Measurements from ENCODE around the gene CFAP77. TPM values are rescaled to one million over a fixed set of nuclear protein-coding genes. Genes with fewer than 3 reads are reported as not detected.

Gene CFAP77
- total and polyA plus RNA-seq, 9 of the 15 experiments (the other 6 are each of a cell fraction or from before 2014, with no cell fraction given), result not detected

DNA sequence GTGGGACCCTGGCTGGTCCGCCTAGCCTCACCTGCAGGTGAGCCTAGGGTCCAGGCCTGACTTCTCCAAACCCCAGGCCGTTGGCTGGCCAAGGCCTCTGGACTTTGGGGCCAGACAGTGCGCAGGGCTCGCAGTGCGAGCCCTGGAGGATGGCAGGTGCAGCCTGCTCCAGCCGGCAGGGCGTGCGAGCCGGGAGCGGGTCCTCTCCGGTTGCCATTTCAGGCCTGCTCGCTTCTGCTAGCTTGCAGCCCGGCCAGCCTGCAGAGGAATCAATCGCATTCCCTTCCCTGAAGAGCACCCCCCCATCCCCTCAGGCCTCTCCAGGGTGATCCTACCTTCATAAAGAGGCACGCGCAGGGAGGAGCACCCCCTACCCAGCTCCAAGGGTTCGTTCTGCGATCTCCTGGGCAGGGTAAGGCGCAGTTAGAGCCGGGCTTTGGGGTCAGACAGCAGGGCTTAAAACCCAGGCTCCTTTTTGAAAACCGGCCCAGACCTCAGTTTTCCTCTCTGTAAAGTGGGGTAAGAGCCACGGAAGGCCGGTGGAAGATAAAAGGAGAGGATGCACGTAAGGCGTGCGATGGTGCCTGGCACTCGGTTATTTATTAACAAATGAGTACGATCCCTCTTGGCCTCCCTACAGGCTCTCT lies 178.6 kb downstream of the CFAP77 start:
- H3K4me1 ChIP-seq (replicated peaks in 1 of 2; ENCODE audit: control insufficient read depth in 2 of 2, insufficient read depth in 2 of 2, low read length in 2 of 2), result peaks cover 0 to 5% of the 10 kb centered on the region in 2 experiments; a peak in 2 of 5 replicates
- intact Hi-C loops (cut with micrococcal nuclease), result no loop called here
- POLR2A ChIA-PET, result no interaction called here

DNA sequence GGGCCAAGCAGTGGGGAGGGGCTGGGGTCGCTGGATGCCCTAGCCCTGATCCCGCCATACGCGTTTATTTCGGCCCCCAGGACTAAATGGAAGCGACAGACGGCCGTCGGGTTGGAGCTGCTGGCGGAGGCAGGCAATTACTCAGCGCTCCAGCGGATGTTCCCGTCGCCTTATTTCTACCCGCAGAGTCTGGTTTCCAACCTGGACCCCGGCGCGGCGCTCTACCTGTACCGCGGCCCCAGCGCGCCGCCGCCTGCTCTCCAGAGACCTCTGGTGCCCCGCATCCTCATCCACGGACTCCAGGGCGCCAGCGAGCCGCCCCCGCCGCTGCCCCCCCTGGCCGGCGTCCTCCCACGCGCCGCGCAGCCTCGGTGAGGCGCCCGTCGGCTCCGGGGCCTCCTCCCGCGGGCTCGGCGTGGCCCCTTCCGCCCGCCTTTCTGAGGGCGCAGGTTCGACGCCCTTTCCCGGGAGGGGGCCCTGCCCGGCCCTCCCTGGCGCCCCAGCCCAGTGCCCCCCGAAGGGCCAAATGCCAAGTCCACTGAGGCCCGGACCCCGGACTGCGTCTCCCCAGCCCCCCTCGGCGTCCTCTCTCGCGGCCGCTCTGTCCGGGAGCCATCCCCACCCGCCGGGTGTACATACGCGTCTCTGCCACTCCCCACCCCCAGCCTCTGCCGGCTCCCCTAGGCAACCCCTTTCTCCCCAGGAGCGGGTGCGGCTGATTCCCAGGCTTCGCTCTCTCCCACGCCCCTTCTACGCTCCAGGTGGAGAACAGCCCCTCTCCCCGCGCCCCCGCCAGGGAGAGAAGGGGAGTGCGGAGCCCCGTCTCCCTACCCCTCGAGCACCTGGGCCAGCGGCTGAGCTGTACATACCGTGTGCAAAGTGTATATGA lies 179.4 kb downstream of the CFAP77 start:
- FAIRE-seq, result no peak
- Histone ChIP-seq H3K79me2 (ENCODE audit: control insufficient read depth, insufficient read depth, low read length) (no peaks in the 10 kb centered on the region), H4K20me1 (replicated peaks; ENCODE audit: control insufficient read depth, insufficient read depth, low read length) (0 out of 2 replicates have a peak, but pooled peaks cover 3% of the 10 kb centered on the region), H3K9me1 (ENCODE audit: control insufficient read depth, insufficient read depth, low read length) (no peaks in the 10 kb centered on the region), H3K27ac (ENCODE audit: extremely low read depth, low read depth, low read length) (no peak overlapping the region), H3K27me3 (ENCODE audit: control insufficient read depth in 2 of 2, insufficient read depth in 2 of 2, low read length in 2 of 2) (peaks cover 14 to 31% of the 10 kb centered on the region in 2 experiments; a peak in 4 of 5 replicates), H3K9me3 (replicated peaks; ENCODE audit: control insufficient read depth, insufficient read depth, low read depth, low read length) (no peaks in the 10 kb centered on the region), H3K36me3 (ENCODE audit: control insufficient read depth, insufficient read depth, low read length) (peaks cover 7% of the 10 kb centered on the region; the same call in 1 of the 3 replicates), H3K4me3 (no peak overlapping the region), H3K4me1 (replicated peaks in 1 of 2; ENCODE audit: control insufficient read depth in 2 of 2, insufficient read depth in 2 of 2, low read length in 2 of 2) (peaks cover 0 to 5% of the 10 kb centered on the region in 2 experiments; a peak in 2 of 5 replicates), H2AFZ (ENCODE audit: low read depth, low read length) (no peak overlapping the region), H3K4me2 (ENCODE audit: insufficient read depth, low read length) (no peak overlapping the region), H3K9ac (ENCODE audit: insufficient read depth in 1 of 2, low read depth in 2 of 2, low read length in 2 of 2) (no peak overlapping the region)
- 87% methylated on average over 22 of the region's 83 CpGs for WGBS (ENCODE audit: insufficient coverage, low coverage, missing lambda C conversion rate)
- POLR2A ChIA-PET, result no interaction called here
- TF ChIP-seq, protein P1, sequence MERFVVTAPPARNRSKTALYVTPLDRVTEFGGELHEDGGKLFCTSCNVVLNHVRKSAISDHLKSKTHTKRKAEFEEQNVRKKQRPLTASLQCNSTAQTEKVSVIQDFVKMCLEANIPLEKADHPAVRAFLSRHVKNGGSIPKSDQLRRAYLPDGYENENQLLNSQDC (CRISPR knock-in tag; IDR thresholded peaks at IDR 0.05), result no peak
- TF ChIP-seq, protein P2, sequence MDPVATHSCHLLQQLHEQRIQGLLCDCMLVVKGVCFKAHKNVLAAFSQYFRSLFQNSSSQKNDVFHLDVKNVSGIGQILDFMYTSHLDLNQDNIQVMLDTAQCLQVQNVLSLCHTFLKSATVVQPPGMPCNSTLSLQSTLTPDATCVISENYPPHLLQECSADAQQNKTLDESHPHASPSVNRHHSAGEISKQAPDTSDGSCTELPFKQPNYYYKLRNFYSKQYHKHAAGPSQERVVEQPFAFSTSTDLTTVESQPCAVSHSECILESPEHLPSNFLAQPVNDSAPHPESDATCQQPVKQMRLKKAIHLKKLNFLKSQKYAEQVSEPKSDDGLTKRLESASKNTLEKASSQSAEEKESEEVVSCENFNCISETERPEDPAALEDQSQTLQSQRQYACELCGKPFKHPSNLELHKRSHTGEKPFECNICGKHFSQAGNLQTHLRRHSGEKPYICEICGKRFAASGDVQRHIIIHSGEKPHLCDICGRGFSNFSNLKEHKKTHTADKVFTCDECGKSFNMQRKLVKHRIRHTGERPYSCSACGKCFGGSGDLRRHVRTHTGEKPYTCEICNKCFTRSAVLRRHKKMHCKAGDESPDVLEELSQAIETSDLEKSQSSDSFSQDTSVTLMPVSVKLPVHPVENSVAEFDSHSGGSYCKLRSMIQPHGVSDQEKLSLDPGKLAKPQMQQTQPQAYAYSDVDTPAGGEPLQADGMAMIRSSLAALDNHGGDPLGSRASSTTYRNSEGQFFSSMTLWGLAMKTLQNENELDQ (CRISPR knock-in tag; IDR thresholded peaks at IDR 0.05; ENCODE audit: borderline replicate concordance), result no peak
- TF ChIP-seq, protein P3, sequence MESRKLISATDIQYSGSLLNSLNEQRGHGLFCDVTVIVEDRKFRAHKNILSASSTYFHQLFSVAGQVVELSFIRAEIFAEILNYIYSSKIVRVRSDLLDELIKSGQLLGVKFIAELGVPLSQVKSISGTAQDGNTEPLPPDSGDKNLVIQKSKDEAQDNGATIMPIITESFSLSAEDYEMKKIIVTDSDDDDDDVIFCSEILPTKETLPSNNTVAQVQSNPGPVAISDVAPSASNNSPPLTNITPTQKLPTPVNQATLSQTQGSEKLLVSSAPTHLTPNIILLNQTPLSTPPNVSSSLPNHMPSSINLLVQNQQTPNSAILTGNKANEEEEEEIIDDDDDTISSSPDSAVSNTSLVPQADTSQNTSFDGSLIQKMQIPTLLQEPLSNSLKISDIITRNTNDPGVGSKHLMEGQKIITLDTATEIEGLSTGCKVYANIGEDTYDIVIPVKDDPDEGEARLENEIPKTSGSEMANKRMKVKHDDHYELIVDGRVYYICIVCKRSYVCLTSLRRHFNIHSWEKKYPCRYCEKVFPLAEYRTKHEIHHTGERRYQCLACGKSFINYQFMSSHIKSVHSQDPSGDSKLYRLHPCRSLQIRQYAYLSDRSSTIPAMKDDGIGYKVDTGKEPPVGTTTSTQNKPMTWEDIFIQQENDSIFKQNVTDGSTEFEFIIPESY (CRISPR knock-in tag; IDR thresholded peaks at IDR 0.05), result peak; percentile 65; the same call in 1 of the 2 replicates
- in situ Hi-C loops (cut with MboI), result no loop called here
- BruUV-seq (replicated peaks), result no TSS peak
- CTCF ChIA-PET (ENCODE audit: low intra/inter-chr PET ratio), result no interaction called here
- intact Hi-C loops (cut with micrococcal nuclease), result no loop called here
- no peak for DNase-seq (ENCODE audit: extremely low read depth in 1 of 4, low spot score in 3 of 4)
- ATAC-seq, result no peak

More for the DNA sequence above, 178.6 kb downstream of the CFAP77 start:
- BruUV-seq (replicated peaks), result no TSS peak
- TF ChIP-seq CREBBP (IDR thresholded peaks at IDR 0.05; ENCODE audit: low read depth, low read length) (no peak), ZNF124 (CRISPR knock-in tag; IDR thresholded peaks at IDR 0.05) (no peak), ZNF24 (IDR thresholded peaks at IDR 0.05) (no peak), SMARCA5 (IDR thresholded peaks at IDR 0.05) (no peak), XRCC4 (IDR thresholded peaks at IDR 0.05; ENCODE audit: extremely low read depth, insufficient read depth, insufficient read length) (no peak), PHF20 (IDR thresholded peaks at IDR 0.05; ENCODE audit: partially characterized antibody) (no peak)
- no peak for FAIRE-seq
- H3K79me2 ChIP-seq (ENCODE audit: control insufficient read depth, insufficient read depth, low read length), result no peaks in the 10 kb centered on the region
- 74% methylated on average over 21 of the region's 28 CpGs for WGBS (ENCODE audit: insufficient coverage, low coverage, missing lambda C conversion rate)
- ATAC-seq, result no peak
- H4K20me1 ChIP-seq (replicated peaks; ENCODE audit: control insufficient read depth, insufficient read depth, low read length), result 0 out of 2 replicates have a peak, but pooled peaks cover 5% of the 10 kb centered on the region
- H3K4me2 ChIP-seq (ENCODE audit: insufficient read depth, low read length), result no peak overlapping the region
- no peak overlapping the region for H2AFZ ChIP-seq (ENCODE audit: low read depth, low read length)
- in situ Hi-C loops (cut with MboI), result no loop called here
- peaks cover 5% of the 10 kb centered on the region; the same call in 1 of the 3 replicates for H3K36me3 ChIP-seq (ENCODE audit: control insufficient read depth, insufficient read depth, low read length)
- no peak for DNase-seq (ENCODE audit: extremely low read depth in 1 of 4, low spot score in 3 of 4)
- no peaks in the 10 kb centered on the region for H3K9me3 ChIP-seq (replicated peaks; ENCODE audit: control insufficient read depth, insufficient read depth, low read depth, low read length)
- no peak overlapping the region for H3K27ac ChIP-seq (ENCODE audit: extremely low read depth, low read depth, low read length)
- peaks cover 14 to 34% of the 10 kb centered on the region in 2 experiments; a peak in 4 of 5 replicates for H3K27me3 ChIP-seq (ENCODE audit: control insufficient read depth in 2 of 2, insufficient read depth in 2 of 2, low read length in 2 of 2)
- CTCF ChIA-PET (ENCODE audit: low intra/inter-chr PET ratio), result no interaction called here
- H3K9ac ChIP-seq (ENCODE audit: insufficient read depth in 1 of 2, low read depth in 2 of 2, low read length in 2 of 2), result no peak overlapping the region
- no peaks in the 10 kb centered on the region for H3K9me1 ChIP-seq (ENCODE audit: control insufficient read depth, insufficient read depth, low read length)
- H3K4me3 ChIP-seq, result no peak overlapping the region

Measured in K562 (cell line).